GM06990 (cell line): ENCODE results near the gene SUN2.

Experiments
- DNase-seq: peaks from one replicate; pipeline ENCODE4 v3.0.0-alpha.2; 2011; ENCODE audit not compliant: insufficient read length; ENCODE audit errors: extremely low read depth
- H3K27me3 ChIP-seq: replicated peaks from 2 replicates; pipeline ENCODE4 v1.6.0; 2011; ENCODE audit warnings: low read length; ENCODE audit not compliant: control insufficient read depth, insufficient read depth
- H3K36me3 ChIP-seq: 2 replicates; pipeline ENCODE4 v1.5.1; 2011; ENCODE audit warnings: low read length; ENCODE audit not compliant: control insufficient read depth, insufficient read depth
- H3K4me3 ChIP-seq: replicated peaks from 2 replicates; pipeline ENCODE4 v1.5.1; 2011; ENCODE audit warnings: low read depth, mild to moderate bottlenecking, control low read depth, low read length
- CTCF ChIP-seq: IDR thresholded peaks from 2 replicates; pipeline ENCODE4 v1.5.1; 2011; ENCODE audit warnings: low read length, control low read depth, mild to moderate bottlenecking, inconsistent platforms; ENCODE audit not compliant: insufficient read depth, poor library complexity, severe bottlenecking

The SUN2 gene

GRCh38 chr22:38742176-38742942 is 13.4 kb downstream of the SUN2 start:
- H3K36me3 ChIP-seq = peaks cover 59% of the 10 kb centered on the region
- H3K27me3 ChIP-seq = no peaks in the 10 kb centered on the region
- H3K4me3 ChIP-seq = no peak overlapping the region
- DNase-seq = no peak
- no peak for TF ChIP-seq CTCF

GRCh38 chr22:38741576-38741975 is 14.2 kb downstream of the SUN2 start:
- Histone ChIP-seq H3K4me3 (no peak overlapping the region), H3K36me3 (peaks cover 66% of the 10 kb centered on the region), H3K27me3 (no peaks in the 10 kb centered on the region)
- TF ChIP-seq CTCF = no peak
- no peak for DNase-seq

- no peaks in the 10 kb centered on the region for H3K27me3 ChIP-seq
- TF ChIP-seq CTCF = no peak
- no peak for DNase-seq
- H3K4me3 ChIP-seq = no peak overlapping the region
- peaks cover 65% of the 10 kb centered on the region for H3K36me3 ChIP-seq
Observed at GRCh38 chr22:38741166-38741565, 14.6 kb downstream of the SUN2 start.

GRCh38 chr22:38740754-38741153 is 15.0 kb downstream of the SUN2 start:
- Histone ChIP-seq H3K4me3 (no peak overlapping the region), H3K36me3 (peaks cover 66% of the 10 kb centered on the region), H3K27me3 (no peaks in the 10 kb centered on the region)
- DNase-seq = no peak
- TF ChIP-seq CTCF = no peak

- Histone ChIP-seq H3K4me3 (no peak overlapping the region), H3K36me3 (peaks cover 66% of the 10 kb centered on the region), H3K27me3 (no peaks in the 10 kb centered on the region)
- no peak for TF ChIP-seq CTCF
- DNase-seq = no peak
Observed at GRCh38 chr22:38740116-38740723, 15.6 kb downstream of the SUN2 start.
